ENCODE data around the gene ARHGAP1.

- no peak for TF ChIP-seq POLR2A (IDR thresholded peaks at IDR 0.05)
- no peak for TF ChIP-seq CTCF (IDR thresholded peaks at IDR 0.05)
Measured at GRCh38 chr11:46706886-46707285, 6.5 kb upstream of the ARHGAP1 start.

Data from right lobe of liver (tissue), 4 donors.